GM18858 (cell line): ENCODE results near the gene ADAMTSL5.
"Not testable (repeated sequence)": the region's sequence is repeated elsewhere in the genome, so short reads cannot be mapped to it uniquely, and the experiment has no call there.

Source experiments
- ATAC-seq: cut with Tn5 transposase; IDR thresholded peaks from one replicate; pipeline ENCODE4 v1.9.1; 2021; ENCODE audit not compliant: unreplicated experiment

Gene ADAMTSL5

GRCh38 chr19:1512671-1513498 lies at the start of gene ADAMTSL5:
ADAMTSL5 (minus strand) TSS chr19:1513019; CDS start chr19:1510943, 2,076 bp downstream.
- ATAC-seq, result no peak

- no peak for ATAC-seq
Measured at GRCh38 chr19:1561236-1561842, 48.5 kb upstream of the ADAMTSL5 start.

- ATAC-seq, result no peak
Measured at GRCh38 chr19:1560286-1560882, 47.6 kb upstream of the ADAMTSL5 start.

GRCh38 chr19:1558552-1558951 lies 45.7 kb upstream of the ADAMTSL5 start:
- no peak for ATAC-seq

GRCh38 chr19:1556390-1557070 lies 43.7 kb upstream of the ADAMTSL5 start:
- no peak for ATAC-seq

- no peak for ATAC-seq
Measured at GRCh38 chr19:1555487-1556389, 42.9 kb upstream of the ADAMTSL5 start.

GRCh38 chr19:1554968-1555367 lies 42.1 kb upstream of the ADAMTSL5 start:
- no peak for ATAC-seq

GRCh38 chr19:1553415-1553814 lies 40.6 kb upstream of the ADAMTSL5 start:
- no peak for ATAC-seq

- no peak for ATAC-seq
Measured at GRCh38 chr19:1551068-1552040, 38.5 kb upstream of the ADAMTSL5 start.

- ATAC-seq, result no peak
Measured at GRCh38 chr19:1549332-1549945, 36.6 kb upstream of the ADAMTSL5 start.

- ATAC-seq, result no peak
Measured at GRCh38 chr19:1540365-1540925, 27.6 kb upstream of the ADAMTSL5 start.

GRCh38 chr19:1539749-1540148 lies 26.9 kb upstream of the ADAMTSL5 start:
- ATAC-seq, result not testable (repeated sequence)

- no peak for ATAC-seq
Measured at GRCh38 chr19:1538978-1539377, 26.2 kb upstream of the ADAMTSL5 start.

- not testable (repeated sequence) for ATAC-seq
Measured at GRCh38 chr19:1535699-1536098, 22.9 kb upstream of the ADAMTSL5 start.

- no peak for ATAC-seq
Measured at GRCh38 chr19:1534972-1535371, 22.2 kb upstream of the ADAMTSL5 start.

- ATAC-seq, result no peak
Measured at GRCh38 chr19:1533510-1534150, 20.8 kb upstream of the ADAMTSL5 start.

- no peak for ATAC-seq
Measured at GRCh38 chr19:1532003-1532402, 19.2 kb upstream of the ADAMTSL5 start.

GRCh38 chr19:1531587-1531986 lies 18.8 kb upstream of the ADAMTSL5 start:
- no peak for ATAC-seq
